Astrocyte of the cerebellum (primary cell): ENCODE results near the gene SOBP.

ENCODE experiments used
- DNase-seq: peaks from one replicate; pipeline ENCODE4 v3.0.0-alpha.2; 2011; ENCODE audit warnings: low read depth
- H3K4me3 ChIP-seq: 2 replicates; pipeline ENCODE4 v1.5.1; 2011; ENCODE audit warnings: mild to moderate bottlenecking, low read depth, low read length, moderate library complexity
- in situ Hi-C: cut with HindIII; loops from 2 replicates; pipeline ENCODE4 v1.10.0; 2017; ENCODE audit warnings: low sequenced_read_pairs
- TF ChIP-seq, protein P1 (sequence below): IDR thresholded peaks from 2 replicates; pipeline ENCODE4 v1.5.1; 2012; ENCODE audit warnings: low read length, low read depth, moderate library complexity, mild to moderate bottlenecking; ENCODE audit errors: missing control alignments

The SOBP gene

DNA sequence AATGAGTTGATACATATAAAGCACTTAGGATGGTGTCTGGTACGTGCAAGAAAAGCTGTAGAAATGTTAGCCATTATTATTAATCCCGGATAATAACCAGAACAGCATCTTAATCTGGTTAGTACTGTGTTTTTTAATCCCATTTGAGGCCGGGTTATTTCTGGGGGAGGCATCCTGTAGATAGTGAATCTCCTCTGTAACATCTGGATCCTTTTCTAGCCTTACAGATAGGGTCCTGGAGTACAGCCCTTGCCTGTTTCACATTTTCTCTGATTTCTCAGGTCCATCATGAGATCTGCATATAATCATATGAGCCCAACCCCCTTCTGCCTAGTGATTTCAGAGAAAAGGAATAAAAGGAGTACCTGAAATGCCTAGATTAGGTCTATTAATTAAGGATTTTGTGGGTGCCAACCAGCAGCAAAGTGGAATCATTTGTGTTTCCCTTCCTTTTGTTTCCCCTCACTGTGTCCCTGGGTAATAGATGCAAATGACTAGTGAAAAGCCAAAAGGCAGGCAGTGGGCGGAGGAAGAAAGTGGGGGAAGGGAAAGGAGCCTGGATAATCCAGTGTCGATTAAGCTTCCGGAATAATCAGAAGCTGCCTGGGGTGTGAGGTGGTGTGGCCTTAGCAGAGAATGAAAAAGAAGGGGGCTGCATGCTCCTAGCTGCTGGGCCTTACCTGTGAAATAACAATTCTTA lies 88.9 kb downstream of the SOBP start:
- in situ Hi-C loops: no loop called here
- TF ChIP-seq, protein P1, sequence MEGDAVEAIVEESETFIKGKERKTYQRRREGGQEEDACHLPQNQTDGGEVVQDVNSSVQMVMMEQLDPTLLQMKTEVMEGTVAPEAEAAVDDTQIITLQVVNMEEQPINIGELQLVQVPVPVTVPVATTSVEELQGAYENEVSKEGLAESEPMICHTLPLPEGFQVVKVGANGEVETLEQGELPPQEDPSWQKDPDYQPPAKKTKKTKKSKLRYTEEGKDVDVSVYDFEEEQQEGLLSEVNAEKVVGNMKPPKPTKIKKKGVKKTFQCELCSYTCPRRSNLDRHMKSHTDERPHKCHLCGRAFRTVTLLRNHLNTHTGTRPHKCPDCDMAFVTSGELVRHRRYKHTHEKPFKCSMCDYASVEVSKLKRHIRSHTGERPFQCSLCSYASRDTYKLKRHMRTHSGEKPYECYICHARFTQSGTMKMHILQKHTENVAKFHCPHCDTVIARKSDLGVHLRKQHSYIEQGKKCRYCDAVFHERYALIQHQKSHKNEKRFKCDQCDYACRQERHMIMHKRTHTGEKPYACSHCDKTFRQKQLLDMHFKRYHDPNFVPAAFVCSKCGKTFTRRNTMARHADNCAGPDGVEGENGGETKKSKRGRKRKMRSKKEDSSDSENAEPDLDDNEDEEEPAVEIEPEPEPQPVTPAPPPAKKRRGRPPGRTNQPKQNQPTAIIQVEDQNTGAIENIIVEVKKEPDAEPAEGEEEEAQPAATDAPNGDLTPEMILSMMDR: no peak
- no peak overlapping the region for H3K4me3 ChIP-seq
- no peak for DNase-seq

DNA sequence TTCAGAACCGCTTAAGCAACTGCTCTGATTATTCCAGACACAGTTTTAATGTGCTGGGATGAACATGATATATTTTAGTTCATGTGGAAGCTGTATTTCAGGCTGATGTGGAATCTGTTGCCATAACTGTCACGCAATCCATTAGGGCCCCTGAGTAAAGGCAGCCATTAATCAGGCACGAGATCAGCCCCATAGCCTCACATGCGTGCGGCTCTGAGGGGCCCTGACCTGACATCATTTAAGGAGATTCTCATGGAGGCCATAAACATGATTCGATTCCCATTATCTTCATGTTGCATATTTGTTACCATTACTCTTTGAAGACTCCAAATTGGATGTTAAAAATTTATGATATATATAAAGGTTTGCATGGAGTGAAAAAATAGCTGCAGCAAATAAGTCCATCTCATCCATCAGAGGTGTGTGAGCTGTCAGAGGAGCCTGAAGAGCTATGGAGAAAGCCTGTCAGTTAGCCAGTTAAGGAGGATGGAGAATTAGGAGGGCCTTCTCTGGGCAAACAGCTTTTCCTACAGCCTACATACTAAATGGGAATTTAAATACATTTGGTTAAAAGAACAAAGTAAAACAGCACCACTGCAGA lies 89.6 kb downstream of the SOBP start:
- H3K4me3 ChIP-seq: no peak overlapping the region
- in situ Hi-C loops: no loop called here
- TF ChIP-seq, protein P1: no peak
- DNase-seq: no peak

DNA sequence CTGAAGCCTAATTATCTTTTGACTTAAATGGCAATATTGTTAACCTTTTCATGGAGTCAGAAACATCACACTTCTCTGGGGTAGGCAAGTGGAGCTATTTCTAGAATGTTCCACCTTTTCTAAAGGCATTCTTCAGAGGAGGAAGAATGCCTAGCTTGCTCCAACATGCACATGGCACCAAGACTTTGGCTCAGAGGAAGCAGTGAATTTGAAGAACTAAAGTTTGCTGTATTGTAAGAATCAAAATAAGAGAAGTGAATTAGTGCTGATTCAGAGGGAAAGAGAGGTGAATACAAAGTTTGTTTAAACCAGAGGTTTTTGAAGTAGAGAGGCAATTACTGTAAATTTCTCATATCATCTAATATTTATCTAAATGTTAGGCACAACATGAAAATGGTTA lies 92.2 kb downstream of the SOBP start:
- in situ Hi-C loops: no loop called here
- TF ChIP-seq, protein P1: no peak
- no peak overlapping the region for H3K4me3 ChIP-seq
- no peak for DNase-seq

DNA sequence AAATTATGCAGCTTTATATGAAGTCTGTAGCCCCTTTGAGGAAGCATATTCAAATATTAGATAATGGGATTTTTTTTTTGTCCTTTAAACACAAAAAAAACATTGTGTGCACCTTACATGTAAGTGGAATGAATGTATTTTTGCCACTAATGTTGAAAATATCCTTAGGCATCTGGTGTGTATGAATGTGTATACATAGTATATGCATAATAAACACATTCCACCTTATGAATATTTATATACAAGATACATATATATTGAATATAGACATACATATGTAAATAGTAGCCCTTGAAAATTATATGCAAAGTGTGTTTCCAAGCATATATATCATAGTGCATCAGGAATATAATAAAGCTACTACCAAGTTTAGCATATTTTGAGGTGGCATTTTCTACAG lies 94.8 kb downstream of the SOBP start:
- in situ Hi-C loops: no loop called here
- TF ChIP-seq, protein P1: no peak
- H3K4me3 ChIP-seq: no peak overlapping the region
- DNase-seq: no peak

DNA sequence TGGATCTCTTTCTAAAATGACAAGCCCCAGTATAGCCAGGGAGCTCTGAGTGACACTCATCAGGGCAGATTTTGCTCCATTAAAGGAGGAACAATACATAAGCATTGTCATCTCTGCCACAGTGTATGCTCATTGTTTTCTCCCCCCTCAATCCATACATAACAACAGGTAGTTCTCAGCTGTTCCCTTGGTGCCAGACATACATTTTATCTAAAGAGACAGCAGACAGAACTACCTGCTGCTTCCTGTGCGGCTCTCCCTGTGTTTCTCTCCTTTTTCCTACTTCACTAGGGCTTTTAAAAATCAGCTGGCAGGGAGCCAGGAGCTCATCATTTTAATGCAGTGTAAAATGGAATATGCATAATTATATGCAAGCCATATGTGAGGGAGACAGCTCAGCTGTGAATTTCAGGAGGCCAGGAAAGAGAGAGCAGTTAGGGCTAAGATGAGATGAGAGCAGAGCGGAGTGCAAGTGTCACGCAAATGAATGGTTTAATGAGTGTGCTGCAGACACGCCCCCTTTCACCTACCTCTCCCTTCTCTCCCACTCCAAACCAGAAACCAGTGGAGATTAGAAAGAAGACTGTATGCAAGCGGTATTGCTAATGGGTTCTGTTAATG lies 96.0 kb downstream of the SOBP start:
- no peak for DNase-seq
- TF ChIP-seq, protein P1: no peak
- in situ Hi-C loops: no loop called here
- no peak overlapping the region for H3K4me3 ChIP-seq

DNA sequence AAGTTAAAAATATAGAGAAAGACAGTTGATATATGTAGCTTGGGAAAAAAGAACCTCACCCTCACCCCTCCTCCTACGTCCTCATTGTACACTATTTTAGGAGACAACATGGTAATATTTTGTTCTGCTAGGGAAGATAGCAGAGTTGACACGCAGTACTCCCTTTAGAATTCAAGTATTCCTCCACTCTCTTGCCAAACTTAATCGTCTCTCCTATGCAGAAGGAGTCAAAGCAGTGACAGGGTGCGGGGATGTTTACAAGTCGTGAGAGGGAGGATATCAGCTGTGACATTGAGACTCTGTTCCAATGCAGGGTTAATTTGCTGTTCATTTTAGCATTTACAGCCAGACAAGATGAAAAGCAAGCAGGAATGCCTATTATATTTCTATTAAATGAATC lies 97.5 kb downstream of the SOBP start:
- H3K4me3 ChIP-seq: no peak overlapping the region
- in situ Hi-C loops: no loop called here
- TF ChIP-seq, protein P1: no peak
- no peak for DNase-seq
